Activated naive CD4-positive, alpha-beta T cell treated with anti-CD3 and anti-CD28 coated beads, Interleukin-2, amount 50 U/mL, for 16 hours (primary cell): ENCODE measurements around the gene KRT71.
"Not testable (repeated sequence)": the region's sequence is repeated elsewhere in the genome, so short reads cannot be mapped to it uniquely, and the experiment has no call there.

Experiments
- DNase-seq: peaks from one replicate; pipeline ENCODE4 v3.0.0-alpha.2; 2020

KRT71 gene

GRCh38 chr12:52552681-52553195 is at the start of gene KRT71:
KRT71 (minus strand) TSS chr12:52553145; CDS start chr12:52553077, 68 bp downstream.
- DNase-seq: no peak

GRCh38 chr12:52602552-52602951 is 49.6 kb upstream of the KRT71 start:
- no peak for DNase-seq

GRCh38 chr12:52601671-52602070 is 48.7 kb upstream of the KRT71 start:
- no peak for DNase-seq

DNA sequence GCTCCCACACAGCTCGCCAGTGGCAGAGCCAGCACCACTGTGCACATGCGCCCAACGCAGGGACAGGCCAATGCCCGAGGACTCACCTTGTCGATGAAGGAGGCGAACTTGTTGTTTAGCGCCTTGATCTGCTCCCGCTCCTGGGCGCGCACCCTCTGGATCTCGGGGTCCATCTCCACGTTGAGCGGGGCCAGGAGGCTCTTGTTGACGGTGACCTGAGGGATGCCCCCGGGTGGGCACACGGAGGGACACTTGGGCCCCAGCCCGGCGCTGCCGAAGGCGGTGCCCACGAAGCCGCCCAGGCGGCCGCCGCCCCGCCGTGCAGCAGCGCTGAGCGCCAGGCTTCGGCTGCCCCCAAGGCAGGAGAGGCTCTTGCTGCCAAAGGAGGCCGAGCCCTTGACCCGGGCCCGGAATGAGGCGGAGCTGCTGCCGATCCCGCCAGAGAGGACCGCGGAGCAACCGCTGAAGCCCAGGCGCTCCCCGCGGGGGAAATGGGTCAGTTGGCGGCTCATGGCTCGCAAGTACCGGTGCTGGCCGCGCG is 48.1 kb upstream of the KRT71 start, which contains the start of gene KRT72:
Gene KRT72 (minus strand): TSS at position 523 of the 541 bp plus-strand sequence. CDS start 11 bp downstream, at position 512.
- no peak for DNase-seq

DNA sequence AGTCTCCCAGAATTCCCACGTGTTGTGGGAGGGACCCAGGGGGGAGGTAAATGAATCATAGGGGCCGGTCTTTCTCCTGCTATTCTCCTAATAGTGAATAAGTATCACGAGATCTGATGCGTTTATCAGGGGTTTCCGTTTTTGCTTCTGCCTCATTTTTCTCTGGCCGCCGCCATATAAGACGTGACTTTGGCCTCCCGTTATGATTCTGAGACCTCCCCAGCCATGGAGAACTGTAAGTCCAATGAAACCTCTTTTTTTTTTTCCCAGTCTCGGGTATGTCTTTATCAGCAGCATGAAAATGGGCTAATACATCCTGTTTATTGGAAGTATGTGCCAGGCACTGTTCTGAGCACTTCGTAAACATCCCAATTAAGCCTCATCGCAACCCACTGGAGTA is 47.5 kb upstream of the KRT71 start:
- DNase-seq: no peak

DNA sequence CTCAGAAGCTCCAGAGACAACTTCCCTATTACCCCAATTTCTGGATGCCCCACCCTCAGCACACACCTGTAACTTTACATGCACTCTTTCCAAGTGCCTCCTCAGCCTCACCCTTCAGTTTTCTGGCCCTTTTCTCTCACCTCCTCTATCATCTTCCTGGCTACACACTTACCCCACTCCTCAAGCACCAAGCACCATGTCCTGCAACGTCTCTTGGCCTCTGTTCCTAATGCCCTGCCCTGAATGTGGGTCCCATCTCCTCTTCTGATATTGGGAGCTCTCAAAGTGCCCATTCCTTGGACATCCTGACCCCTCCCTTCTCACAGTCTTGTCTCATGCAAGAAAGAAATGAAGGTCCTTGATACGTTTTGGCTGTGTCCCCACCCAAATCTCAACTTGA is 47.1 kb upstream of the KRT71 start:
- no peak for DNase-seq

- DNase-seq: no peak
Measured at GRCh38 chr12:52598966-52599365, 46.0 kb upstream of the KRT71 start.

DNA sequence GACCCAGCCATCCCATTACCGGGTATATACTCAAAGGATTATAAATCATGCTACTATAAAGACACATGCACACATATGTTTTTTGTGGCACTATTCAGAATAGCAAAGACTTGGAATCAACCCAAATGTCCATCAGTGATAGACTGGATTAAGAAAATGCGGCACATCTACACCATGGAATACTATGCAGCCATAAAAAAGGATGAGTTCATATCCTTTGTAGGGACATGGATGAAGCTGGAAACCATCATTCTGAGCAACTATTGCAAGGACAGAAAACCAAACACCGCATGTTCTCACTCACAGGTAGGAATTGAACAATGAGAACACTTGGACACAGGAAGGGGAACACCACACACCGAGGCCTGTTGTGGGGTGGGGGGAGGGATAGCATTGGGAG is 41.3 kb upstream of the KRT71 start:
- DNase-seq: not testable (repeated sequence)

- DNase-seq: no peak
Measured at GRCh38 chr12:52591521-52591920, 38.6 kb upstream of the KRT71 start.

GRCh38 chr12:52590021-52590420 is 37.1 kb upstream of the KRT71 start:
- DNase-seq: no peak

GRCh38 chr12:52587563-52587962 is 34.6 kb upstream of the KRT71 start:
- DNase-seq: no peak

- DNase-seq: peak; percentile 39
Measured at GRCh38 chr12:52585946-52586345, 33.0 kb upstream of the KRT71 start.

GRCh38 chr12:52585066-52585465 is 32.1 kb upstream of the KRT71 start:
- no peak for DNase-seq

DNA sequence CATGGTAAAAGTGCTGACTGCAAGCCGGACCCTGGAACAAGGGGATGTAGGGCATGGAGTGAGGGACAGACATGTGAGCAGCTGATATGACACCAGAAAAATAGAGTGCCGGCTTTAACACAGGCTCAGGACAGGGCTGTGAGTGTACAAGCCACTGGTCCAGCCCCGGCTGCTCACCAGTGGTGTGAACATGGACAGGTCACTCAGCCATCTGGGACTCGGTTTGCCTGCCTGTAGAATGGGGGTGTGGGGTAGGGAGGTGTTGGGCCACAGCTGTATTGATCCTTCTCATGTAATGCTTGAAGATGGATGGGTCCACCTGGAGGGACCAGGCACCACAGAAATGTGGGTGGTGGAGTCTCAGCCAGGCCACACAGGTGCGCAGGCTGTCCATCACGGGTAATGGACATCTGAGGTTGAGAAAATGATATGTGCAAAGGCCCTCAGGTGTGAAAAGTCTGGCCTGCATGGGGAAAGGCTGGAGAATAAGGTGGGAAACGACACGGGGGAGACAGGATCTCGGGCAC is 31.3 kb upstream of the KRT71 start:
- no peak for DNase-seq

- peak; percentile 67 for DNase-seq
Measured at GRCh38 chr12:52582971-52583456, 30.1 kb upstream of the KRT71 start.

DNA sequence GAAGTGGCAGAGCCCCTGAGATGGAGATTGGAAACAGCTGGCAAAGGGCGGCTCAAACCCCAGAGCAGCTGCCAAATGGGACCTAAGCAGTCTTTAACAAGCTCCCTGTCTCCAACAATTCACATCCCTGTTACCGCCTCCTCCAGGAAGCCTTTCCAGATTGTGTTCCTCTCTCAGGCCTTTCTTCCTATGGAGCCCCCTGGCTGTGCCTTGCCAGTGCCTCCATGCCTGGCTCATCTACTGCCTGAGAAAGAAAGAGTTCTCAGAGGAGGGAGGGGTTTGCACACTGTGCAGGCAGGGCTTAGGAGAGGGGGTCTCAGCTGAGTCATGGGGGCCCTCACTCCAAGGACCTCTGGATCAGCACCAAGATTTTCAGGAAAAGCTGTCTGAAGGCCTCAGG is 29.5 kb upstream of the KRT71 start:
- no peak for DNase-seq

DNA sequence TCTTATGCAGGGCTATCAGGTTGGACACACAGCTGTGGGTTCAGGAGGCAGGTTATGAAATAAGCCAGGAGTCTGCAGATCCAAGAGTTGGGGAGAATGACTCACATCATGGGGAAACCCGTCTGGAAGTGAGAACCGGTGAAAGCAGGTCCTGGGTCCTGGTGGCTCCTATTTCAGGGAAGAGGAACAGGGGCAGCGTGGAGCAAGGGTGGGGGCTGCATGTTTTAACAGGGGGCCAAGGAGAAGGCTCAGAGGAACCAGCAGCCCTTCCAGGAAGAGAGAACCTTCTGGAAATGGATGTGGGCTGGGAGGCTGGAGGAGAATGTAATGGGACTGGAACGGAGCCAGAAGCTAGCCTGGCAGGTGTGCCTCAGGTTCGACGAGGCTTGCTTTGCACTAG is 28.5 kb upstream of the KRT71 start:
- no peak for DNase-seq

DNA sequence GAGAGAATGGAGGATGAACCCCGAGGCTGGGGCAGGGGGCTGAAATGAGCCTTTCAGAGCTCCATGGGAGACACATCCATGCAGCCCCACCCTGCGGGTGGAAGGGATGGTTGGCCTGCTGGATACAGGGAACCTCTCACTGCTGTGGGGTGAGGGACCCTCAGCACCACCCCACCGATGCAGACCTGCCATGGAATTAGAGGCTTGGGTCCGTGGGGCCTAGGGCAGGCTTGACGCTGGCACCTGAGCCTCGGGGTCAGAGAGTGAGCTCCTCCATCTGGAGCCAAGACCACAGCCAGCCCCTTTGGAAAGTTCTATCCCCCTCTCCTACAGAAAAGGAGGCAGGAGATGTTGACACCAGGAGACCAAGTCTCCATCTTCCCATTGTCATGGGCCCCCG is 28.1 kb upstream of the KRT71 start:
- DNase-seq: no peak

DNA sequence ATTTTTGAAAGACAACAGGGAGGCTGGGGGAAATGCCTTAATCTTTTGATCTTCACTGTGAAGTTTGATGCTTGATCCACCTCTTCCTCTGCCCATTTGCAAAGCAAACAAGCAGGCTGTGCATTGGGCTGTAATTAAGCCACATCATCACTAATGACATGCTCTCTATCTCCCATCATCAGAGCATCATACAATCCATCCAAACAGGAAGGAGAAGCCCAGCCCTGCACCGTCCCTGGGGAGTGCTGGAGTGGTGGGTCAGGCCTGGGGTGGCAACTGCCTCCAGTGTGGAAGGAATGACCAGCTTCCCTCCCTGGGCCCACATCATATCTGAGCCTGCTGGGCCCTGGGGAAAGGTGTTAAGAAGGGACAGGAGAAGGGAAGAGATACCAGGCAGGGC is 27.6 kb upstream of the KRT71 start:
- no peak for DNase-seq

DNA sequence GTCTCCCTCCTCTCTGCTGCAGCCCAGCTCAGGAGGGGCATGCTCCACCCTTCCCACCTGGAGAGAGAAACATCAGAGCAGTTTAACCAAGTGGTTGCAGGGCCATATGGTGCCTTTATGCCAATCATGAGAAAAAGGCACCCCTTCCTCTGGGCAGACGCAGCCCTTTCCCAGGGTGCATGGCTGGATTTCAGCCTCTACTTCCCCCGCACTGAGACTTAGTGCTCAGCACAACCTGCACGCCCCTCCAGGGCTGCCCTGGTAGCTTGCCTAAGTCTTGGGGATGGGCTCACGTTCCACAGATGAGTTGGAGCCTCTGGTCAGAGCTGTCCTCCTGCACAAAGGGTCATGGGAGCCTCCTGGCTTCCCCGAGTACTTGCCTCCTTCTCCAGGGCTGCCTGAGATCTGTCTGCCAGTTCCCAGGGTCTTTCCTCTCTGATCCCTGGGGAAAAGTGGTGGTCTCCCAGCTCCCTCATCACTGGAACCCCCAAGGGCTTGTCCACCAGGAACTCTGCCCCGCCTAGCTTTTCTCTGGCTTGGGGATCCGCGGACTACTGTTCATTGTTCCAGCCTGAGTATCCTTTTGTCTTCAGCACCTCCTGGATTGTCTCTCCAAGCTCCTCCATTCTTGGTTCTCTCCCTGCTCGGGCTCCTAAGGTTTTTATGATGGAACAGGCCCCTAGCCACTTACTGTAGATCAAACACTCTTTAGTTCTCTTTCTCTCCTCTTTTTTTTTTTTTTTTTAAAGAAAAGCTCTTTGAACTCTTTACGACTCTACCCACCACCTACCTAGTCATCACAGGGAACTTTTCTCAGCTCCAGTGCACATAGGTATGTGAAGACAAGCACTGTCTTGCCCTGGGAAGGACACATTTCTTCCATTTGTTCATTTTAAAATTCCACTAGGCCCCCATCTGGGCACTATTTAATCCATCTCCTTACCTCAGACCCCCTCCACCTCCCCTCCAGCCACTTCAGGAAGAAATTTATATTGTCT is 26.8 kb upstream of the KRT71 start:
- no peak for DNase-seq

DNA sequence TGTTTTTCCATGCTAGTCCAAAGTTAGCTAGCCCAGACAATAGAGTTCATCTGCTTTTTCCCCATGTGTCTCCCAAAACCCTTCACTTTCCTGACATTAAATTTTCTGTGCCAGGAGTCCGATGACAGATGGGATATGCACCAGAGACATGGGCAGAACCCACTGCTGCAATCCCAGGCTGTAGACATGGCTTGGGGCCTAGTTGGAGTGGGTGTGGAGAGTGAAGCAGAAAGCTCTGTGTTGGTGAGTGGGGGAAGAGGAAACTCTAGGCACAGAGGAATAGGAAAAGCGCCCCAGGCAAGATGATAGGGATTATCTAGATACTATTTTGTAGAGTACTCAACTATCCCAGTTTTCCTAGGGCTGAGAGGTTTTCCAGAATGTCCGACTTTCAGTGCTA is 25.5 kb upstream of the KRT71 start:
- DNase-seq: no peak

DNA sequence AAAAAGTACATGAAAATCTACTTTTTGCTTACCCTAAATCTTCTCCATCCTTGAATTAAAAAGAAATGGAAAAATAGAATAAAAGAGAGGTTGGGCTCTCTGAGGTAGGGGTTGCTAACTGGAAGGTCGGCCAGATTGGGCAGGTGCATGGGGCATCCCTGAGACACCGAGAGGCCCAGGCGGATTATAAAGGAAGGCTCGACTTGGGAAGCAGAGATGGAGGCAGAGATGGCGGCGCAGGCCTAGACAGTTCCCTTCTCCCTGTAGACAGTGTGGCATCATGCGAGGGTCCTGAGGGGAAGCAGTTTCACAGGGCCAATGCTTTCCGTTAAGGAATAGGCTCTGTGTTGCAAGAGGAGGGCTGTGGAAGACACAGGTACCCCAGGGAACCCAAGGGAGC is 24.4 kb upstream of the KRT71 start:
- no peak for DNase-seq

DNA sequence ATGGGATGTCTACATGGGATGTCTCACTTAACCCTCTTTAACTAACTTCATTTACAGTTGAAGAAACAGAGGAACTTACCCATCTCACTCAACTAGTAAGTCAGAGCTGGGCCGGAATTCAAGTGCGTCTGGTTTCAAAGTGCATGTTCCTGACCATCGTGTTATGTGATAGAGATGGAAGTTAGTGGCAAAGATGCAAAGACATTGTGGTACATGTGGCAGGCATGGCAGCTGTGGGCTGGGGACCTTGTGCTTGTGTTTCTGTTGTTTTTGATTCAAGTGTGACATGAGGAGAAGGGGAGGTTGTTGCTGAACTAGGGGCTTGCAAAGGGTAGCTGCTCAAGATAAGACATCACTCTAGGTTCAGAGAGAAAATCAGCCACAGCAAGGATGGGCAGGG is 23.0 kb upstream of the KRT71 start:
- DNase-seq: no peak

DNA sequence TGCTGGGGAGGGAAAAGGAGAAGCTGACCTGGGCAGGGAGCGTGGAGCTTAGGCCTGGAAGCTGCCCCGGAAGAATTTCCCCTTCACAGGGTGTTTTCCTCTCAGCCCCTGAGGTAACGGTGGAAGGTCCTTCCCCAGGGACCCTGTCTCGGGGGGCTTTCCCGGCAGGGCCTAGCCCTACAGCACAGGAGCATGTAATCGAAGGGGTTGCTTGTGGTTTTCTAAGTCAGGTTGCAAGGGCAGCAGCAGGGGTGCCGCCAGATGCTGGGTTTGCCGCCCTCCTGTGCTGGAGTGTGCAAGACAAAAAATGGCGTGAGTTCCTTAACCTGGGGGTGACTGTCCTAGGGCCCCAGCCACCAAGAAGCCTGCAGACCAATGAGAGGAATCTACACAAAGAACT is 22.3 kb upstream of the KRT71 start:
- no peak for DNase-seq
